ENCODE measurements around the gene LRP8.

Gene LRP8

DNA sequence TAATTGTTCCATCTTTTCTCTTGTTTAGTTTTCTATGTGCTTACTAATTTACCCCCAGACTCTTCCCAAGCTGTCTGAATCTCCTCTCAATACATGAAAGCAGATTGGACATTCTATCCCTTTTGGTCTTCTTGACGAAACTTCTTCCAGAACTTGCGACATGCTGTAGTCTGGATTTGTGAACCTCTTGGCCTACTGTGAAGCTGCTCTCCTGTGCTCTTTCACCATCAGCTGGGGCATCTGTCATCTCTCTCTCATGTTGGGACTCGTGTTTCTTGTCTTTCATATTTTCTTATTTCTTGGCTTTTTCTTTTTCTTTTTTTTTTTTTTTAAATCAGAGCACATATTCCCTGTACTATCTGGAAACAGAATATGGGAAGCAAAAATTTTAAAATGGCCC lies 124.4 kb downstream of the LRP8 start:
- no peak overlapping the region for H3K4me3 ChIP-seq (ENCODE audit: low read length)
- peak; percentile 16 for DNase-seq (ENCODE audit: low read depth)
- TF ChIP-seq, protein P1, sequence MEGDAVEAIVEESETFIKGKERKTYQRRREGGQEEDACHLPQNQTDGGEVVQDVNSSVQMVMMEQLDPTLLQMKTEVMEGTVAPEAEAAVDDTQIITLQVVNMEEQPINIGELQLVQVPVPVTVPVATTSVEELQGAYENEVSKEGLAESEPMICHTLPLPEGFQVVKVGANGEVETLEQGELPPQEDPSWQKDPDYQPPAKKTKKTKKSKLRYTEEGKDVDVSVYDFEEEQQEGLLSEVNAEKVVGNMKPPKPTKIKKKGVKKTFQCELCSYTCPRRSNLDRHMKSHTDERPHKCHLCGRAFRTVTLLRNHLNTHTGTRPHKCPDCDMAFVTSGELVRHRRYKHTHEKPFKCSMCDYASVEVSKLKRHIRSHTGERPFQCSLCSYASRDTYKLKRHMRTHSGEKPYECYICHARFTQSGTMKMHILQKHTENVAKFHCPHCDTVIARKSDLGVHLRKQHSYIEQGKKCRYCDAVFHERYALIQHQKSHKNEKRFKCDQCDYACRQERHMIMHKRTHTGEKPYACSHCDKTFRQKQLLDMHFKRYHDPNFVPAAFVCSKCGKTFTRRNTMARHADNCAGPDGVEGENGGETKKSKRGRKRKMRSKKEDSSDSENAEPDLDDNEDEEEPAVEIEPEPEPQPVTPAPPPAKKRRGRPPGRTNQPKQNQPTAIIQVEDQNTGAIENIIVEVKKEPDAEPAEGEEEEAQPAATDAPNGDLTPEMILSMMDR (conservative IDR thresholded peaks at IDR 0.05; ENCODE audit: low read length), result no peak

DNA sequence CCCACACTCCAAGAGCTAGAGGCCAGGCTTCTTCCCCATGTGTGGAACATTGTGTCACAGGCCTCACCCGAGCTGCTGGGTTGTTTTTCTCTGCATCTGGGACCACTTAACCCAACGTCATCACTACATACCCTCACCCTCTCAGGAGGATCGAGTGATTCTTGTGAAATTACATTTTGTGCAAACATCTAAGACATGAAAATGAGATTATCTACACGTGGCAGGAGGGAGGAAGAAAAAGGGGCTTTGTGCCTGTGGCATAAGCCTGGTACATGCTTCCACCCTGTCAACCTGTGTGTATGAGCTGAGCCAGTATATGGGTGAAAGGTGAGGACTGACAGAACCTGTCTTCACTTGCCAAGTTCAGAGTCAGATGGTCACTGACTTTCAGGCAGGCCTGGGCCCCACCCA lies 129.6 kb downstream of the LRP8 start:
- peak; percentile 88 for DNase-seq (ENCODE audit: low read depth)
- TF ChIP-seq, protein P1 (conservative IDR thresholded peaks at IDR 0.05; ENCODE audit: low read length), result no peak
- H3K4me3 ChIP-seq (ENCODE audit: low read length), result peak overlapping the region; percentile 87

DNA sequence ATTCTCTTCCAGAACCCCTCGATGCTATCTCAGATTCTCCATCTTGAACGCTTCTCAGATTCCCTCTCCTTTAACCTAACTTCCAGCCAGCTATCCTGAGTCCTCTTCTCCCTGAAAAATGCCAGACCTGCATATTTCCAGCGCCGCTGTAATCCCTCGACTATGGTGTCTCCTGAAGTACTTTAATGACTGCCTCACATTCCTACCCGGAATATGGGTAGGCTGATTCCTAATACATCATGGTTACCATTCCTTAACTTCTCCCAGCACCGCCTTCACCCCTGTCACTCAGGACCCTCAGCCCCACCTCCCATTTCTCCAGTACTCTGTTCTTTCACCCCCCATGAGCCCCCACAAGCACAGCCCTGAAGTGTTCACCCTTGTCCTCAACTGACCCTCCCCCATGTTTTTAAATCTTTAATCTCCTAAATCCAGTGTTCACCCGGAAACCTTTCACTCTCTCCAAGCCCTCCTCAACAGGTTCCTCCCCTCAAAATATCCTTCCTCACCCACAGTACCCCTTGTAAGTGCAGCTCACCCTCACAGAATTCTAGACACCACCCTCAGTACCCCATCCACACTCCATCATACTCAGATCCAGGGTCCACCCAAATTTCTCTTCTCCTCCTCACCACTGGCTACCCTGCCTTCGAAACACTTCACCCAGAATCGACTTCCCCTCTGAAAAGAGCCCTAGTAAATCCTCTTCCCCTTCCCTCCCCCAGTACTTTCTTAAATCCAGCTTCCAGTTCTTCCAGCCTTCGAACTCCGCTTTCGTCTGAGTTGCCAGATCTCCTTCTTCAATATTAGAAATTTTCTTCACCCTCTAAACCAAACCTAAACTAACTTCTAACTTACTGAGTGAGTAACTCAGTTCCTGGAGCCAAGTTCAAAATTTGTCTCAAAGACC lies 130.3 kb downstream of the LRP8 start:
- TF ChIP-seq, protein P1 (conservative IDR thresholded peaks at IDR 0.05; ENCODE audit: low read length), result no peak
- peak overlapping the region; percentile 87 for H3K4me3 ChIP-seq (ENCODE audit: low read length)
- DNase-seq (ENCODE audit: low read depth), result peak; percentile 59

DNA sequence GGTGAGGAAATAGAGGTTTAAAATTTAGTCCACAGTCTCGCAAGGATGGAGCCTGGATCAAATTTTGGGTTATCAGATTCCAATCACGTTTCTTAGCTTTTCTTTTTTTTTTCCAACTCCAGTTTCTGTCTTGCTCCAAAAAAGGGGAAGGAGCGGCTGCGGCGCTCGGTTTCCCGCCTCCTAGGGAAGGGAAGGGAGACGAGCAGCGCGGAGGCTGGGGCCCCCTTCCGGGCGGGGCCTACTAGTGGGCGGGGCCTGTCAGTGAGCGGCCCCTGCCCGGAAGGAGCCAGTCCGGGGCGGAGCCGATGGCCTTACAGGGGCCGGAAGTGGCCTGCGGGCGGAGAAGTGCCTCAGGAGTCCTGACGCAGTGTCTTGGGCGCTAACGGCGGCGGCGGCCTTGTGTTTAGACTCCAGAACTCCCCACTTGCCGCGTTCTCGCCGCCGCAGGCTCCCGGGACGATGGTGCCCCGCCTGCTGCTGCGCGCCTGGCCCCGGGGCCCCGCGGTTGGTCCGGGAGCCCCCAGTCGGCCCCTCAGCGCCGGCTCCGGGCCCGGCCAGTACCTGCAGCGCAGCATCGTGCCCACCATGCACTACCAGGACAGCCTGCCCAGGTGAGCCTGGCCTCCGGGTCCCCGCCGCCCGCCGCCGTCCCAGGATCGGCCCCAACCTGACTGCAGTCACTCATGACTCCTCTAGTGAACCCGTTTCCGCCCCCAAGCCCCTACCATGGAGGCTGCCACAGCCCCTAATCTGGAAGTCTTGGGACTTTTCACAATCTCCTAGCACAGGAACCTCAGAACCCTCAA lies 131.2 kb downstream of the LRP8 start, which contains the start of gene CPT2:
Gene CPT2, plus strand, starts transcription at position 340 of the 806 bp plus-strand sequence. Its CDS starts 120 bp downstream, at position 460.
- peak; percentile 93 for DNase-seq (ENCODE audit: low read depth)
- H3K4me3 ChIP-seq (ENCODE audit: low read length), result peak within 1 kb of the TSS; percentile 87
- TF ChIP-seq, protein P1 (conservative IDR thresholded peaks at IDR 0.05; ENCODE audit: low read length), result peak; percentile 11; the same call in 1 of the 2 replicates

DNA sequence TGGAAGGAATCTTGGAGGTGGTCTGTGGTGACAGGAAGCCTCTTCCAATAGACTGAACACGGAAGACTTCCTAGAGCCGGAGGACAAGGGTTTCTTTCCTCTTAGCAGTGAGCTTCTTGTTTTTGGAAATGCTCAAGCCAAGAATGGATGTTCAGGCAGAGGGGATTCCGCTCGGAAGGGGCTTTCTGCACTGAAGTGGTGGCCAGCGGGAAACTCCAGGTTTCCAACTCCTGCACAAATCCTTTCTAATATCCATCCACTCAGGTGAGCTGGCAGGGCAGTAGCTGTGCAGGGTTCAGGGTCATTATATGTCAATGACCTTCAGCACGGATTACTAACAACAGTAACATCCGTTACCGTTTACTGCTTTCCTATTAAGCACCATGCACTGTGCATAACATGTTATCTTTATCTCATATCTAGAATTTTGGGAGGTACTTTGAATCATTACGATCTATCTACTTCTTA lies 131.8 kb downstream of the LRP8 start:
- DNase-seq (ENCODE audit: low read depth), result no peak
- TF ChIP-seq, protein P1 (conservative IDR thresholded peaks at IDR 0.05; ENCODE audit: low read length), result no peak
- peak overlapping the region; percentile 87 for H3K4me3 ChIP-seq (ENCODE audit: low read length)

DNA sequence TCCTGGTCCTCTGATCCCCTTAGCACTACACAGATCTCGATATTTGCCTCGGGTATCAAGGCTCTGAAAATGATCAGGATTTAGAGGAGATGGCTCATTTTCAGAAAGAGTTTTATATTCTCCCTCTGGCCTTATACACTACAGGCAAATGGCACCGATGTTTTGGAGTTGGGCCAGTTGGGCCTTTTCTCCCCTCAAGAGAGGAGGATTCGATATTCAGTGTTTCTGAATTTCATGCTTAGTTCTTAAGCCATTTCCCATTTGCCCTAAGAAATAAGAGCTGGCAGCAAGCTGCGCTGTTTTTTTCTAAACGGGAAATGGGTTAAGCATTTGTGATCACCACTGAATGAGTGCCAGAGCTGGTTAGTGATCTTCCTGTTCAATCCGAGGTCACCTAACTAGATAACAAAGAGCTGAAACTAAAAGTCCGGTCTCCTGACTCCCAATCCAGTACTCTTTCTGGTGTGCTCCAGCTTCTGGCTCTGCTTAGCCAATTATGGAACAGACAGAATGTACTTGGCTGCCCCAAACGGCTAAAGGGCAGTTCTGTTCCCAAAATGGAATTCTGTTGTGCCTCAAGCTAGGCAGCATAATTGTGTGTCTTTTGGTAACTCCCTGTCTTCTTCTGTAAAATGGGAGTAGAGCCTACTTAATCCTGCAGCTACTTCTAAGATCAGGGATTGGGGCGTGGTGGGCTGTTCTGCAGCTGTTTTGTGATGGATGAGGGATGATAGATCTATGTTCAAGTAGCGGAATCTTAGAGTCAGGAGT lies 132.4 kb downstream of the LRP8 start:
- DNase-seq (ENCODE audit: low read depth), result no peak
- TF ChIP-seq, protein P1 (conservative IDR thresholded peaks at IDR 0.05; ENCODE audit: low read length), result no peak
- H3K4me3 ChIP-seq (ENCODE audit: low read length), result no peak overlapping the region

All from AG10803 (cell line).